Measurements from ENCODE around the gene A2M.

A2M gene

GRCh38 chr12:9120487-9121184, 4.9 kb upstream of the A2M start:
- no peak for DNase-seq

- DNase-seq = no peak
Measured at GRCh38 chr12:9118158-9118557, 2.4 kb upstream of the A2M start.

GRCh38 chr12:9114946-9115345, 773 bp downstream of the A2M start:
- DNase-seq = no peak

GRCh38 chr12:9113987-9114309, 1.8 kb downstream of the A2M start:
- DNase-seq = no peak

- no peak for DNase-seq
Measured at GRCh38 chr12:9113296-9113986, 2.3 kb downstream of the A2M start.

- no peak for DNase-seq
Measured at GRCh38 chr12:9112076-9112853, 3.5 kb downstream of the A2M start.

- DNase-seq = no peak
Measured at GRCh38 chr12:9111525-9111924, 4.2 kb downstream of the A2M start.

GRCh38 chr12:9109737-9110491, 5.8 kb downstream of the A2M start:
- DNase-seq = no peak

- no peak for DNase-seq
Measured at GRCh38 chr12:9109213-9109522, 6.6 kb downstream of the A2M start.

- no peak for DNase-seq
Measured at GRCh38 chr12:9108504-9109212, 7.1 kb downstream of the A2M start.

GRCh38 chr12:9107542-9107873, 8.2 kb downstream of the A2M start:
- DNase-seq = no peak

GRCh38 chr12:9106610-9107541, 8.8 kb downstream of the A2M start:
- DNase-seq = no peak

- no peak for DNase-seq
Measured at GRCh38 chr12:9106067-9106466, 9.7 kb downstream of the A2M start.

GRCh38 chr12:9104767-9105423, 10.8 kb downstream of the A2M start:
- no peak for DNase-seq

- DNase-seq = no peak
Measured at GRCh38 chr12:9104087-9104486, 11.6 kb downstream of the A2M start.

- DNase-seq = no peak
Measured at GRCh38 chr12:9103050-9103849, 12.5 kb downstream of the A2M start.

- DNase-seq = no peak
Measured at GRCh38 chr12:9101018-9101687, 14.6 kb downstream of the A2M start.

GRCh38 chr12:9099552-9100190, 16.0 kb downstream of the A2M start:
- no peak for DNase-seq

GRCh38 chr12:9098463-9099026, 17.2 kb downstream of the A2M start:
- no peak for DNase-seq

All from NCI-H69 (cell line).